Hepatocyte (in vitro differentiated cells): Measurements from ENCODE around the gene NDUFB5. TPM values are rescaled to one million over a fixed set of nuclear protein-coding genes. Genes with fewer than 3 reads are reported as not detected.

Experiments used
- DNase-seq: peaks from one replicate; pipeline ENCODE4 v3.0.0-alpha.2; 2016; ENCODE audit warnings: low spot score
- H2AFZ ChIP-seq: fragments of 200-600 bp; sonication (generic); 2 replicates; pipeline ENCODE4 v1.6.0; 2016; ENCODE audit warnings: antibody characterized with exemption, mild to moderate bottlenecking
- H3K27ac ChIP-seq: fragments of 200-600 bp; sonication (generic); 2 replicates; pipeline ENCODE4 v1.5.1; 2016; ENCODE audit warnings: mild to moderate bottlenecking
- H3K27me3 ChIP-seq: fragments of 200-600 bp; sonication (generic); 2 replicates; pipeline ENCODE4 v1.6.1; 2016
- H3K36me3 ChIP-seq: fragments of 200-600 bp; sonication (generic); replicated peaks from 2 replicates; pipeline ENCODE4 v1.5.1; 2016; ENCODE audit warnings: low read depth; ENCODE audit not compliant: insufficient read depth
- H3K4me1 ChIP-seq: fragments of 200-600 bp; sonication (generic); 2 replicates; pipeline ENCODE4 v1.5.1; 2016; ENCODE audit warnings: mild to moderate bottlenecking, moderate library complexity; ENCODE audit not compliant: insufficient read depth
- H3K4me2 ChIP-seq: fragments of 200-600 bp; sonication (generic); 2 replicates; pipeline ENCODE4 v1.6.0; 2016
- H3K4me3 ChIP-seq: fragments of 200-600 bp; sonication (generic); 2 replicates; pipeline ENCODE4 v1.5.1; 2016; ENCODE audit warnings: mild to moderate bottlenecking
- H3K79me2 ChIP-seq: fragments of 200-600 bp; sonication (generic); 2 replicates; pipeline ENCODE4 v1.6.0; 2017; ENCODE audit warnings: mild to moderate bottlenecking
- H3K9me2 ChIP-seq: fragments of 200-600 bp; sonication (generic); replicated peaks from 2 replicates; pipeline ENCODE4 v1.6.0; 2017; ENCODE audit warnings: mild to moderate bottlenecking; ENCODE audit not compliant: insufficient read depth
- H3K9me3 ChIP-seq: fragments of 200-600 bp; sonication (generic); 2 replicates; pipeline ENCODE4 v1.5.1; 2016; ENCODE audit warnings: low read depth, mild to moderate bottlenecking
- H4K20me1 ChIP-seq: fragments of 200-600 bp; sonication (generic); 2 replicates; pipeline ENCODE4 v1.6.0; 2016; ENCODE audit warnings: mild to moderate bottlenecking; ENCODE audit not compliant: insufficient read depth, poor library complexity, severe bottlenecking
- CTCF ChIP-seq: fragments of 200-600 bp; sonication (generic); IDR thresholded peaks from 2 replicates; pipeline ENCODE4 v1.5.1; 2016; ENCODE audit warnings: antibody characterized with exemption, mild to moderate bottlenecking; ENCODE audit not compliant: poor library complexity
- EZH2 ChIP-seq: fragments of 200-600 bp; sonication (generic); IDR thresholded peaks from 2 replicates; pipeline ENCODE4 v1.6.1; 2016; ENCODE audit warnings: antibody characterized with exemption, mild to moderate bottlenecking, borderline replicate concordance
- EZH2phosphoT487 ChIP-seq: fragments of 200-600 bp; sonication (generic); IDR thresholded peaks from one replicate; pipeline ENCODE4 v1.6.1; 2018; ENCODE audit warnings: antibody characterized with exemption, mild to moderate bottlenecking, low read depth, moderate library complexity; ENCODE audit not compliant: unreplicated experiment, severe bottlenecking
- WGBS: methylation state at CpG from one replicate; pipeline ENCODE4 v1.1.6; 2016; ENCODE audit warnings: low lambda C conversion rate; ENCODE audit errors: missing lambda C conversion rate; 5-methylcytosine and 5-hydroxymethylcytosine counted together
- polyA plus RNA-seq: library from polyadenylated mRNA; unstranded; fragments of >200 nt; fragmentation: Nextera tagmentation; extraction: Ambion mirVana; gene quantifications from 2 replicates; pipeline ENCODE4 v1.2.1, GENCODE V29; 2016
- total RNA-seq: library from RNA; depleted of rRNA; stranded (reverse); fragments of >200 nt; gene quantifications from 2 replicates; pipeline ENCODE4 v1.2.3, GENCODE V29; 2014

Gene NDUFB5
- total and polyA plus RNA-seq, 2 experiments from 2014 or later: 108 to 150 TPM

- Histone ChIP-seq H3K9me3 (no peaks in the 10 kb centered on the region), H2AFZ (no peak overlapping the region), H3K27me3 (no peaks in the 10 kb centered on the region), H3K4me1 (peaks cover 9% of the 10 kb centered on the region), H3K27ac (no peak overlapping the region), H3K4me2 (no peak overlapping the region), H3K9me2 (no peaks in the 10 kb centered on the region), H4K20me1 (no peaks in the 10 kb centered on the region), H3K4me3 (no peak overlapping the region), H3K79me2 (no peaks in the 10 kb centered on the region), H3K36me3 (no peaks in the 10 kb centered on the region)
- WGBS: 88% methylated on average over 3 of the region's 3 CpGs
- DNase-seq: no peak
- no peak for TF ChIP-seq CTCF
- no peak for TF ChIP-seq EZH2
- no peak for TF ChIP-seq EZH2phosphoT487
These were observed 41.6 kb downstream of the NDUFB5 start for GRCh38 chr3:179646177-179646576.

- H3K36me3 ChIP-seq: no peaks in the 10 kb centered on the region
- TF ChIP-seq CTCF: no peak
- no peak for TF ChIP-seq EZH2phosphoT487
- no peak for TF ChIP-seq EZH2
- peak overlapping the region; percentile 94 for H3K4me2 ChIP-seq
- H2AFZ ChIP-seq: peak overlapping the region; percentile 71
- H3K9me3 ChIP-seq: no peaks in the 10 kb centered on the region
- peaks cover 24% of the 10 kb centered on the region for H3K79me2 ChIP-seq
- H4K20me1 ChIP-seq: no peaks in the 10 kb centered on the region
- no peaks in the 10 kb centered on the region for H3K9me2 ChIP-seq
- DNase-seq: no peak
- peak overlapping the region; percentile 94 for H3K27ac ChIP-seq
- 54% methylated on average over 11 of the region's 11 CpGs for WGBS
- no peaks in the 10 kb centered on the region for H3K4me1 ChIP-seq
- peak overlapping the region; percentile 99 for H3K4me3 ChIP-seq
- no peaks in the 10 kb centered on the region for H3K27me3 ChIP-seq
These were observed 47.3 kb downstream of the NDUFB5 start for GRCh38 chr3:179651687-179652446.

GRCh38 chr3:179652447-179653095 is 48.0 kb downstream of the NDUFB5 start, which contains the start of gene USP13:
USP13 (plus strand) TSS chr3:179653040; CDS start chr3:179653226, 186 bp downstream.
- H3K9me3 ChIP-seq: no peaks in the 10 kb centered on the region
- no peaks in the 10 kb centered on the region for H3K36me3 ChIP-seq
- no peaks in the 10 kb centered on the region for H3K4me1 ChIP-seq
- peak within 1 kb of the TSS; percentile 94 for H3K27ac ChIP-seq
- H3K27me3 ChIP-seq: no peaks in the 10 kb centered on the region
- H3K4me3 ChIP-seq: peak within 1 kb of the TSS; percentile 99
- H3K4me2 ChIP-seq: peak within 1 kb of the TSS; percentile 94
- 2% methylated on average over 35 of the region's 56 CpGs for WGBS
- H3K79me2 ChIP-seq: peaks cover 29% of the 10 kb centered on the region
- TF ChIP-seq EZH2phosphoT487 (no peak), CTCF (no peak), EZH2 (no peak)
- H2AFZ ChIP-seq: peak within 1 kb of the TSS; percentile 71
- H4K20me1 ChIP-seq: no peaks in the 10 kb centered on the region
- DNase-seq: peak; percentile 84
- no peaks in the 10 kb centered on the region for H3K9me2 ChIP-seq
